SH-SY5Y (cell line): ENCODE results near the gene CUZD1.

Experiments used
- GATA2 ChIP-seq: IDR thresholded peaks from 2 replicates; pipeline ENCODE4 v1.6.1; 2011; ENCODE audit warnings: mild to moderate bottlenecking, low read depth, low read length
- GATA3 ChIP-seq: IDR thresholded peaks from 2 replicates; pipeline ENCODE4 v1.6.1; 2011; ENCODE audit warnings: low read depth, mild to moderate bottlenecking, low read length, moderate library complexity

The CUZD1 gene

GRCh38 chr10:122796796-122797195, 48.9 kb downstream of the CUZD1 start:
- no peak for TF ChIP-seq GATA2
- TF ChIP-seq GATA3 = no peak

- no peak for TF ChIP-seq GATA3
- TF ChIP-seq GATA2 = no peak
These were observed 49.7 kb downstream of the CUZD1 start for GRCh38 chr10:122795924-122796323.

GRCh38 chr10:122786269-122786668, 59.4 kb downstream of the CUZD1 start:
- no peak for TF ChIP-seq GATA2
- TF ChIP-seq GATA3 = no peak

- no peak for TF ChIP-seq GATA3
- no peak for TF ChIP-seq GATA2
These were observed 62.7 kb downstream of the CUZD1 start for GRCh38 chr10:122782911-122783310.
